ENCODE data around the gene HSPA12A. TPM values are rescaled to one million over a fixed set of nuclear protein-coding genes. Genes with fewer than 3 reads are reported as not detected.

HSPA12A gene
- total and polyA plus RNA-seq, 2 experiments from 2014 or later: 8.3 to 9.6 TPM

GRCh38 chr10:116653885-116654284, 88.5 kb downstream of the HSPA12A start:
- no peaks in the 10 kb centered on the region for H3K27me3 ChIP-seq
- H3K4me1 ChIP-seq (ENCODE audit: low read depth): no peaks in the 10 kb centered on the region
- DNase-seq (ENCODE audit: low read depth in 1 of 2, low spot score in 1 of 2): no peak
- H3K9me3 ChIP-seq (ENCODE audit: low read depth): no peaks in the 10 kb centered on the region
- no peak overlapping the region for H3K4me3 ChIP-seq
- no peak for TF ChIP-seq CTCF (IDR thresholded peaks at IDR 0.05; ENCODE audit: low read depth, low read length)
- no peaks in the 10 kb centered on the region for H3K36me3 ChIP-seq
- no peak overlapping the region for H3K27ac ChIP-seq

DNA sequence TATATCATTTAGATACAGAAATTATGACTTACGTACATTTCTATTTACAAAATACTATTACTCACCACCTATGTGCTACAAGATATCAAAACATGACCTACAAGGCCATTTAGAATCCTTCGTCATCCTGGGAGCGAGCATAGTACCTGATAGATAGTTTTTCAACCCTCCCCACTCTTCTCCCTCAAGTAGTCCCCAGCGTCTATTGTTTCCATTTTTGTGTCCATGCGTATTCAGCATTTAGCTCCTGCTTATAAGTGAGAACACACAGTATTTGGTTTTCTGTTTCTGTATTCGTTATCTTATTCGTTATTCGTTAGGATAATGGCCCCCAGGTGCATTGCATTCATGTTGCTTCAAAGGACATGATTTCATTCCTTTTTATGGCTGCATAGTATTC, 93.5 kb downstream of the HSPA12A start:
- Histone ChIP-seq H3K27ac (no peak overlapping the region), H3K4me1 (ENCODE audit: low read depth) (no peaks in the 10 kb centered on the region), H3K4me3 (no peak overlapping the region), H3K36me3 (no peaks in the 10 kb centered on the region), H3K27me3 (no peaks in the 10 kb centered on the region), H3K9me3 (ENCODE audit: low read depth) (no peaks in the 10 kb centered on the region)
- no peak for DNase-seq (ENCODE audit: low read depth in 1 of 2, low spot score in 1 of 2)
- TF ChIP-seq CTCF (IDR thresholded peaks at IDR 0.05; ENCODE audit: low read depth, low read length): no peak

DNA sequence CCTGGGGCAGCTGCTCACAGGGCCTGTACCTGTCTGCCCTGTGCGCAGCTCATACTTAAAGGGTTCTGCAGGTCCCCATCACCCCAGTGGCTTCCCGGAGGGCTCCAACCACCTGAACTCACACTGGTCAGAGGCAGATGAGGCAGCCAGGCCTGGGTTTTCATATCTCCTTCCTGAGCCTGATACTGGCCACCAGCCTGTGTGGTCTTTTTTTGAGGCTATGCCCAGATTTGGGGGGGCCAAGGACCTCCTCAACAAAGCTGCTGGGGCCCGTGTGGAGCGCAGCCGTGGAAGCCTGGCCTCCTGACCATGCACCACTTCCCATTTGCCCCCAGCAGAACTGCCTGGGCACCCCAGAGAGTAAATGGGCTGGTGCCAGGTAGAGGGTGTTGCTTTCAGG, 95.9 kb downstream of the HSPA12A start:
- no peak for TF ChIP-seq CTCF (IDR thresholded peaks at IDR 0.05; ENCODE audit: low read depth, low read length)
- Histone ChIP-seq H3K36me3 (no peaks in the 10 kb centered on the region), H3K4me3 (no peak overlapping the region), H3K27ac (no peak overlapping the region), H3K4me1 (ENCODE audit: low read depth) (no peaks in the 10 kb centered on the region), H3K9me3 (ENCODE audit: low read depth) (no peaks in the 10 kb centered on the region), H3K27me3 (peaks cover 3% of the 10 kb centered on the region)
- no peak for DNase-seq (ENCODE audit: low read depth in 1 of 2, low spot score in 1 of 2)

DNA sequence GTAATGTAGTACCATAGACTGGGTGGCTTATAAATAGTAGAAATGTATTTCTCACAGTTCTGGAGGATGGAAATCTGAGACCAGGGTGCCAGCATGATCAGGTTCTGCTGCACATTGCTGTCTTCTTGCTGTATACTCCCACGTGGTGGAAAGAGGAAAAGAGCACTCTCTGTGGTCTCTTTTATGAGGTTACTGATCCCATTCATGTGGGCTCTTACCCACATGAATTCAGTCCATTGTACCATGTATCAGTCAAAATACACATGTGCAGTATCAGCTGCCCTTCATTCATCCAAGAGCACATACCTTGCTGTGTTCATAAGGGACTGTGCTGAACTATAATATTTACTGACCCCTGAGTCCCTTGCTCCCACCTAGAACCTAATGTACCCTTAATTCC, 104.5 kb downstream of the HSPA12A start:
- Histone ChIP-seq H3K4me3 (no peak overlapping the region), H3K36me3 (no peaks in the 10 kb centered on the region), H3K27me3 (peaks cover 3% of the 10 kb centered on the region), H3K27ac (no peak overlapping the region), H3K4me1 (ENCODE audit: low read depth) (no peaks in the 10 kb centered on the region), H3K9me3 (ENCODE audit: low read depth) (no peaks in the 10 kb centered on the region)
- no peak for TF ChIP-seq CTCF (IDR thresholded peaks at IDR 0.05; ENCODE audit: low read depth, low read length)
- no peak for DNase-seq (ENCODE audit: low read depth in 1 of 2, low spot score in 1 of 2)

- peaks cover 2% of the 10 kb centered on the region for H3K27me3 ChIP-seq
- H3K9me3 ChIP-seq (ENCODE audit: low read depth): no peaks in the 10 kb centered on the region
- no peak overlapping the region for H3K27ac ChIP-seq
- H3K4me3 ChIP-seq: no peak overlapping the region
- no peak for TF ChIP-seq CTCF (IDR thresholded peaks at IDR 0.05; ENCODE audit: low read depth, low read length)
- H3K4me1 ChIP-seq (ENCODE audit: low read depth): no peaks in the 10 kb centered on the region
- no peaks in the 10 kb centered on the region for H3K36me3 ChIP-seq
- no peak for DNase-seq (ENCODE audit: low read depth in 1 of 2, low spot score in 1 of 2)
These were observed 105.4 kb downstream of the HSPA12A start for GRCh38 chr10:116636976-116637375.

- TF ChIP-seq CTCF (IDR thresholded peaks at IDR 0.05; ENCODE audit: low read depth, low read length): no peak
- DNase-seq (ENCODE audit: low read depth in 1 of 2, low spot score in 1 of 2): no peak
- H3K36me3 ChIP-seq: no peaks in the 10 kb centered on the region
- H3K27me3 ChIP-seq: no peaks in the 10 kb centered on the region
- no peak overlapping the region for H3K4me3 ChIP-seq
- H3K27ac ChIP-seq: no peak overlapping the region
- H3K9me3 ChIP-seq (ENCODE audit: low read depth): no peaks in the 10 kb centered on the region
- H3K4me1 ChIP-seq (ENCODE audit: low read depth): no peaks in the 10 kb centered on the region
These were observed 106.0 kb downstream of the HSPA12A start for GRCh38 chr10:116636385-116636784.
